H1 (cell line): ENCODE measurements around the gene C3orf49. TPM values are rescaled to one million over a fixed set of nuclear protein-coding genes. Genes with fewer than 3 reads are reported as not detected.

Source experiments
- FOSL1 ChIP-seq: IDR thresholded peaks from 2 replicates; pipeline ENCODE4 v1.6.1; 2011; ENCODE audit warnings: mild to moderate bottlenecking, low read depth, low read length, moderate library complexity; ENCODE audit not compliant: insufficient read depth
- polyA plus RNA-seq, 7 experiments: library from polyadenylated mRNA; depleted of rRNA in 3 of 7; stranded (reverse) in 5 of 7; unstranded in 2 of 7; fragments of >200 nt in 5 of 7; fragments of 200-250 nt in 2 of 7; gene quantifications; 1 replicate in 5 of 7; 2 replicates in 1 of 7; 4 replicates in 1 of 7; pipeline versions ENCODE4 v1.2.1 to v1.2.3, GENCODE V29; 2011 to 2013; ENCODE audit warnings: missing spikeins in 2 of 7, mixed read lengths in 2 of 7
- total RNA-seq: library from RNA; stranded (reverse); fragmentation: NEBNext Ultra II Directional; extraction: Animal tissue kit (Norgen Biotek cat#: 25700); gene quantifications from 2 replicates; pipeline ENCODE4 v1.2.1, GENCODE V29; 2021

Gene C3orf49
- total and polyA plus RNA-seq, 2 of the 8 experiments (the other 6 are each of a cell fraction or from before 2014, with no cell fraction given): not detected

GRCh38 chr3:63779227-63779626 lies 39.9 kb upstream of the C3orf49 start (continued):
- TF ChIP-seq FOSL1: no peak
